SK-N-MC (cell line): ENCODE measurements around the gene INSL3.

Experiments used
- EZH2 ChIP-seq: fragments of 200-600 bp; sonication (generic); IDR thresholded peaks from one replicate; pipeline ENCODE4 v1.6.1; 2017; ENCODE audit warnings: antibody characterized with exemption
- FOXP2 ChIP-seq: optimal IDR thresholded peaks from 2 replicates; pipeline ENCODE3; 2011; ENCODE audit warnings: mild to moderate bottlenecking, moderate library complexity; ENCODE audit not compliant: insufficient read depth; ENCODE audit errors: extremely low read length, control extremely low read depth
- POLR2AphosphoS5 ChIP-seq: IDR thresholded peaks from 2 replicates; pipeline ENCODE4 v1.6.1; 2012; ENCODE audit warnings: mild to moderate bottlenecking, low read depth, low read length, borderline replicate concordance

DNA sequence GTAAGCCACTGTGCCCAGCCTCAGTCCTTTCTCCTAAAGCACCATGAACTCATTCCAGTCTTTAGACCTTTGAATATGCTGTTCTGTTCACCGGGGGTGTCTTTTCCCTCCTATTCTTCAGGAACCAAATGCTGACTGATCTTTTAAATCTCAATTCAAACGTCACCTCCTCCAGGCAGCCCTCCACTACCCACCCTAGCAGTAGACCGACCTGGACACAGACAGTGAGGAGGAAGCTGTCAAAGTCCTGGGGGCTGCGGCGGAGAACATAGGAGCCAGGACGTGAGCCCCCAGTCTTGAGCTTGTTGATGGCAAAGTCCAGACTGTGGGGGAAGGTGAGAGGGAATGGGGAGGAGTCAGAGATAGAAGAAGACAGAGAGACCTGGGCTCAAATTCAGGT, 18.7 kb upstream of the INSL3 start:
- TF ChIP-seq POLR2AphosphoS5 (no peak), EZH2 (no peak), FOXP2 (no peak)
